Ammon's horn (tissue), 1 donor: ENCODE results near the gene B4GALT5.
"Not testable (repeated sequence)": the region's sequence is repeated elsewhere in the genome, so short reads cannot be mapped to it uniquely, and the experiment has no call there.

Experiments used
- DNase-seq: peaks from one replicate; pipeline ENCODE4 v3.0.0-alpha.2; 2016; ENCODE audit warnings: low spot score

Gene B4GALT5

DNA sequence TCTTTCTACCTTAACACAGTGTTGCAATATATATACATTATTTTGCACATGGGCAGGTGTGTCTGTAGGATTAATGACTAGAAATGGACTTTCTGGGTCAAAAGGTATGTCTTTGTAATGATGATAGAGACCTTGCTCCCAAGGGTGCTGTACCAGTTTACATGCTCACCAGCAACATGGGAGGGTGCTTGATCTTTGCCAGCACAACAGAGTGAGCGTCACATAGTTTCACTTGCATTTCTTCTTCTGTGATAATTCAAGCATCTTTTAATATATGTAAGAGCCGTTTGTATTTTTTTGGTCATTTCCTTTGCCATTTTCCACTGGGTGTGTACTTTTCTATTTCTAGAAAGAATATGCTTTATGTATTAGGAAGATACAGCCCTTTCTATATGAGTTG, 23.6 kb upstream of the B4GALT5 start:
- DNase-seq: no peak

DNA sequence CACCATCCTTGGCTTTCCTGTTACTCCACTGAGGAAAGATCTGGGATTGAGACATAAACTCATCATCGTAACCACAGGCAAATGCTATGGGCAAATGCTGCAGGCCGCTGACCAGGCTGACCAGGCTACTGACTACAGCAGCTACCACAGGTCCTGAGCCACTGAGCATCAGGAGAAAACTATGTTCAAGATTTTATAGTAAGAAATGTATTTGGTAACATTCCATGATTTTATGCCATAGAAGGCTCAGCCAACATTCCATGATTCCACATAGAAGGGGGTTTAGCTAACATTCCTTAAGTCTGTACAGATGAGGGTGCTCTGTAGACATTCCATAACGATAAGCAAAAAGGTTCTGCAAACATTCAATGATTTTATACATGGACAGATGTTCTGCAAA, 16.1 kb upstream of the B4GALT5 start:
- no peak for DNase-seq

DNA sequence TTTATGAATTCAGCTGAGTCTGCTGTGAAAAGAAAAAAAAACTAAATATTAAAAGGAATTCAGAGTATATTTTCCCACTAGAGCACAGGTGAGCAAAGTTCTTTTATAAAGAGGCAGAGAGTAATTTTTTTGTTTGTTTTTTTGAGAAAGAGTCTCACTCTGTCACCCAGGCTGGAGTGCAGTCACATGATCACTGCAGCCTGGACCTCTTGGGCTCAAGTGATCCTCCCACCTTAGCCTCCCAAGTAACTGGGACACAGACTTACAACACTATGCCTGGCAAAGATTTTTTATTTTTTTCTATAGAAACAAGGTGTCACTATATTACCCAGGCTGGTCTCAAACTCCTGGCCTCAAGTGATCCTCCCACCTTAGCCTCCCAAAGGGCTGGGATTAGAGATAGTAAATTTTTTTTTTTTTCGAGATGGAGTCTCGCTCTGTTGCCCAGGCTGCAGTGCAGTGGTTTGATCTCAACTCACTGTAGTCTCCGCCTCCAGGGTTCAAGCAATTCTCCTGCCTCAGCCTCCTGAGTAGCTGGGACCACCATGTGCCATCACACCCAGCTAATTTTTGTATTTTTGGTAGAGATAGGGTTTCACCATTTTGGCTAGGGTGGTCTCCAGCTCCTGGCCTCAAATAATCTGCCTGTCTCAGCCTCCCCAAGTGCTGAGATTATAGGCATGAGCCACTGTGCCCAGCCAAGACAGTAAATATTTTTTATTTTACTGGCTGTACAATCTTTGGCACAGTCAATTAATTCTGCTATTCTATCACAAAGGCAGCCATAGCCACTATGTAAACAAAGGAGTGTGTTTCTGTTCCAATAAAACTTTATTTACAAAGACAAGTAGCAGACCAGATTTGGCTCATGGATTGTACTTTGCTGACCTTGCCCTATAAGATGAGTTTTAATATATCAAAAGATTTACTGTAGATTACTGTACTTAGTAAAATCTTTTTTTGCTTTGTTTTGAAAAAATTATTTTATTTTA, 14.5 kb upstream of the B4GALT5 start:
- DNase-seq: no peak

DNA sequence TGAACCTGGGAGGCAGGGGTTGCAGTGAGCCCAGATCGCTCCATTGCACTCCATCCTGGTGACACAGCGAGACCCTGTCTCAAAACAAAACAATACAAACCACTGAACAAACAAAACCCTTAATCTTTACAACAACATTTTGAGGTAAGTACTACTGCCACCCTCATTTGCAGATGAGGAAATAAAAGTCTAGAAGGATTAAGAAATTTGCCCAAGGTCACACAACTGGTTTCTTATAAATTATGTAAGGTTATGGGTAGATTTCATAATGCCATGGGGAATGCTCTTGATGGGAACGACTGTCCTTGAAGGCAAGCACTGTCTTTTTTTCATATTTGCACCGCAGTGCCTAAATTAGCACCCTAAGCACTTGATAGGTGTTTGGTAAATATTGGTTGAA, 13.8 kb upstream of the B4GALT5 start:
- no peak for DNase-seq

DNA sequence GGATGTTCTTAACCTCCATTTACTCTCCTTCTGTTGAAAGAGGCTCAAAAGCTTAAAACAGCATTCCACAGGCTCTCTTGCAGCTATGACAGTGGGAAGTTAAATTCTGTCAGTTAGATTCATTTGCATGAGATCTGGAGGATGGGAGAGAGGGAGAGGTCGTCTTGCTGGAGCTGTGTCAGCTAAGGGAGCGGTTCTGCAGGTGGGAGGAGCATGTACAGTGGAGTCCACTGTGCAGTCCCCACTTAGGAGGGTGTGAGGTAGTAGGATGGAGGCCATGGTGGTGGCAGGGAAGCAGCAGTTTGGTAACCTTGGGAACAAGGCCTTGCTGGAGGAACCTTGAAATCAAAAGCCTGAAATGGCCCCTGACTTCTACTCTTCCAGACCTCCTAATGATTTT, 12.0 kb upstream of the B4GALT5 start:
- no peak for DNase-seq

DNA sequence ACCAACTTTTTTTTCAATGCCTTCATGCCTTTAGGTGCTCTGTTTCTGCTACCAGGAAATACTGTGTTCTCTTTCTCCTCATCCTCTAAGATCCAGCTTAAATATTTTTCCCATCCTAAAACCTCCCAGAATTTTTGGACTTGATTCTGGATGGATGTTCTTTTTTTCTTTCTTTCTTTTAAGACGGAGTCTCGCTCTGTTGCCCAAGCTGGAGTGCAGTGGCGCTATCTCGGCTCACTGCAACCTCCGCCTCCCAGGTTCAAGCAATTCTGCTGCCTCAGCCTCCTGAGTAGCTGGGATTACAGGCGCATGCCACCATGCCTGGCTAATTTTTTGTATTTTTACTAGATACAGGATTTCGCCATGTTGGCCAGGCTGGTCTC, 11.5 kb upstream of the B4GALT5 start:
- DNase-seq: not testable (repeated sequence)

DNA sequence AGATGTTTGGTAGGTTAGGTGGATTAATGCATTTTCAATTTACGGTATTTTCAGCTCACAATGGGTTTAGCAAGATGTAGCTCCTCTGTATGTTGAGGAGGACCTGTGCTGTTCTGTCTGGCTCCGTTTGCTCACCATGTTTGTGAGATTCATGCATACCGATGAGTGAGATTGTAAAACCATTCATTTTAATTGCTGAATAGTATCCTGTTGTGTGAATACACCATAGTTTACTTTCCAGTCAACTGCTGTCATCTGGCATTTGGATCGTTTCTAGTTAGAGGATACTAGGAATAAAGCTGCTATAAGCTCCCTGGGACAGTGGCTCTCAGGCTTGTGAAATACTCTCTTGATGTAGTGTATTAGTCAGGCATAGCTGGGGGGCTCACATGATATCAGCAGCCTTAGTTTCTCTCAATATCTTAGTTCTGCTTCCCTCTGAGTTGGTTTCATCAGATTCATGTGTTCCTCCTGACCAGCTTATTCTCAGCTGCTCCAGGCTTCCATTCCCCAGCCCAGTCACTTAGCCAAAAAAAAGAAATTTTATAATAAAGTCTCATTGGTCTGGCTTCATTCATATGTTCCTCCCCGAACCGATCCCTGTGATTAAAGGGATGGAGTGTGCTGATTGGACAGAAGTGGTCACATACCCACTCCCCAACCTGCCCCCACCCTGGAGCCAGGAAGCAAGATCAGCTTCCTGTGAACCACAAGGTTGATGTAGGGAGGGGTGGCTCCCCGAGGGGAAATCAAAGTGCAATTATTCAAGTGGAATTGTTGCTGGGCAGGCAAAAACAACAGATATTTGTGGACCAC, 10.9 kb upstream of the B4GALT5 start:
- peak; percentile 16 for DNase-seq

DNA sequence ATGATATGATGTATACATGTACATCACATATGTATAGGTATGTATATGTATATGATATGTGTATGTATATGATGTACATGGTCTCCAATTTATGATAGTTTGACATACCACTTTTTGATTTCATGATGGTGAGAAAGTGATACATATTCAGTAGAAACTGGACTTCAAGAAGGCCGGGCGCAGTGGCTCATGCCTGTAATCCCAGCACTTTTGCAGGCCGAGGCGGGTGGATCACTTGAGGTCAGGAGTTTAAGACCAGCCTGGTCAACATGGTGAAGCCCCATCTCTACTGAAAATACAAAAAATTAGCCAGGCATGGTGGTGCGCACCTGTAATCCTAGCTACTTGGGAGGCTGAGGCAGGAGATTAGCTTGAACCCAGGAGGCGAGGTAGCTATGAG, 10.1 kb upstream of the B4GALT5 start:
- DNase-seq: not testable (repeated sequence)

DNA sequence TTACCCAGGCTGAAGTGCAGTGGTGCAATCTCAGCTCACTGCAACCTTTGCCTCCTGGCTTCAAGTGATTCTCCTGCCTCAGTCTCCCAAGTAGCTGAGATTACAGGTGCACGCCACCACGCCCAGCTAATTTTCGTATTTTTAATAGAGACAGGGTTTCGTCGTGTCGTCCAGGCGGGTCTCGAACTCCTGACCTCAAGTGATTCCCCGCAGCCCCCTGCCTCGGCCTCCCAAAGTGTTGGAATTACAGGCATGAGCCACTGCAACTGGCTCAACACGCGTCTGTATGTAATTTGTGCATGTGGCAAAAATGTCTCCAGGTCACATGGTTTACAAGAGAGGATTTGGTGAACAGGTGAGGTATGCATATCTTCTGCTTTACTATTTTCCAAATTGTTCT, 7.6 kb upstream of the B4GALT5 start:
- DNase-seq: not testable (repeated sequence)

DNA sequence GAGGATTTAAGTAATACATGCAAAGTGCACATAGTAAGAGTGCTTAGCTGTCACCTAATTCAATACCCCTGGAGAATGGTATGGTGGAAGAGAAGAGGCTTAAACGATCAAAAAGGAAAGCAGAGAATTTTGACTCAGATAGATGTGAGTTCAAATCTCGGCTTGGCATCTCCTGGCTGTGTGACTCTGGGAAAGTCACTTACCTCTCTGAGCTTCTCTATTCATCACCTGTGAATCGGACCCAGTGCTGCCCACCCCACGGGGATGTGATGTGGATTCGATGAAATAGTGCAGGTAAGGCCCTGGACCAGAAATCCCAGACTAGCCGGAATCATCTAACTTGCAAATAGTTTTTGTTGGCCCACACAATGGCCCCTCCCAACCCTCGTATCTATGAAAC, 1.8 kb upstream of the B4GALT5 start:
- no peak for DNase-seq

DNA sequence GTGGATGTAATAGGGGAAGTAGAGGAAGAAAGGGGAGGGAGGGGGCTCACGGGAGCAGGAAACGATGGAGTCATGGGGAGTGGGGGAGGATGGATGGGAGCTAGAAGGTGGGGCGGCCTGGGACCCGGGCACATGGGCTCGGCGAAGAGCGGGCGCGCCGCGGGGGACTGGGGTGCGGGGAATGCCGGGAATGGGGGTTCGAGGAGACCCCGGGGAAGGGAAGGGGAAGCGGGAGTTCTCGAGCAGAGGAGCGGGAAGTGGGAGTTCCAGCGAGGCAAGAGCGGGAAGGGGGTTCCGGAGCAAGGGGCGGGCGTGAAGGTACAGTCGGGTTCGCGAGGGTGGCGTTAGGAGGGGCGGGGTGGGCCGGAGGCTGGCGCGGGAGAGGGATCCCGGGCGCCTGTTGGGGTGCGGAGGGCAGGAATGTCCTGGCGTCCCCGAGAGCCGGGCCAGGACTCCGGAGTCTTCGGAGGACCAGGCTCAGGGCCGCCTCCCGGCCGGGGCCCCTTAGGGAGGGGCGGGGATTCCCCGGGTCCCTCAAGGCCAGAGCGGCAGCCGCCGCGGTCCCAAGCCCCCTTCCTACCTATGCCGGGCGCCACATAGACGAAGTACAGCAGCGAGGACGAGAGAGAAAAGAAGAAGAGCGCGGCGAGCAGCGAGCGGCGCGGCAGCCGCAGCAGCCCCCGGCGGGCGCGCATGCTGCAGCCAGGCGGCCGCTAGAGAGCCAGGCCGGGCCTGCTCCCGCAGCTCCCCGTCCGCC, 504 bp downstream of the B4GALT5 start:
- peak; percentile 22 for DNase-seq

DNA sequence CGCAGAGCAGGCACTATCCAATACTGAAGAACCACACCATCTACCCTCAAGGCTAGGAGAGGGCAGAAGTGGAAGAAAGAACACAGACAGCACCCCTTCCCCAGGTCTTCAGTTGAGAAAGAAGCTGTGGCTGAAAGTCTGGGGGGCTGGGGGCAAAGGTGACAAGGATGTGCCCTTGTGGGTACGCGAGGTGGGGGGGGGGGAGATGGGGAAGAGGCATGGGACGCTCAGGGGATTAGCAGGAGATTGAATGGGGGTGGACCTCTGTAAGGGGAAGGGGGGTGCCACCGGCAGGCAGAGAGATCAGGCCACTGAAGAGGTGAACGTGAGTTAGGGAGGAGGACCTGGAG, 1.1 kb downstream of the B4GALT5 start:
- no peak for DNase-seq

DNA sequence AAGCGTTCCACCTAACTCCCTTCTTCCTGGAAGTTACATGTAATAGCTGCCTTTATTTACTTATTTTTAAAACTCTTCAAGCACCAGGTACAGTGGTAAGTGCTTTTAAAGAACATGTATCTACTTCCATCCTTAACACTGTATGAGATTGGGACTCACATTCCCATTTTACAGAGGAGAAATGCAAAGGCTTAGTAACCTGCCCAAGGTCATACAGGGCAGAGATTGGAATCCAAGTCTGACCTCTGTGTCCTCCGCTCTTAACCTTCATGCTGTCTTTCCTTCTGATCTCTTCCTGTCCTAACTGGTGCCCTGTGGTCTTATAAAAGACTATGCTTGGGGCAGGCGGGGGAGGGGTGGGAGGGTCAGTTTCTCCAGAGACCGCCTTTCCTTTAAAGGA, 1.6 kb downstream of the B4GALT5 start:
- no peak for DNase-seq

DNA sequence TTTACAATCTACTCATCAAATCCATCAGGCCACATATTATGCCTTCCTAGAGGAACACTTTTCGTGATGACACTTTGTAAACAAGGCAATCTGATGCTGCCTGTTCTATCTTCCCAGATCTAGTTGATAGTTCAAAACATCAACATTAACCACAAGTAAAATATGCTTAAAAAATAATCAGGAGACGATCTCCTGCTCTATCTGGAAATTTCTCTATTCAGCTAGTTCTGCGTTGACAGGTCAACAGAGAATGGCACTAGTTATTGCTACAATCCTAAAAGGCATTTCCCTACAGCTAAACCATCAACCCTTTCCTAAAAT, 2.1 kb downstream of the B4GALT5 start:
- DNase-seq: no peak

DNA sequence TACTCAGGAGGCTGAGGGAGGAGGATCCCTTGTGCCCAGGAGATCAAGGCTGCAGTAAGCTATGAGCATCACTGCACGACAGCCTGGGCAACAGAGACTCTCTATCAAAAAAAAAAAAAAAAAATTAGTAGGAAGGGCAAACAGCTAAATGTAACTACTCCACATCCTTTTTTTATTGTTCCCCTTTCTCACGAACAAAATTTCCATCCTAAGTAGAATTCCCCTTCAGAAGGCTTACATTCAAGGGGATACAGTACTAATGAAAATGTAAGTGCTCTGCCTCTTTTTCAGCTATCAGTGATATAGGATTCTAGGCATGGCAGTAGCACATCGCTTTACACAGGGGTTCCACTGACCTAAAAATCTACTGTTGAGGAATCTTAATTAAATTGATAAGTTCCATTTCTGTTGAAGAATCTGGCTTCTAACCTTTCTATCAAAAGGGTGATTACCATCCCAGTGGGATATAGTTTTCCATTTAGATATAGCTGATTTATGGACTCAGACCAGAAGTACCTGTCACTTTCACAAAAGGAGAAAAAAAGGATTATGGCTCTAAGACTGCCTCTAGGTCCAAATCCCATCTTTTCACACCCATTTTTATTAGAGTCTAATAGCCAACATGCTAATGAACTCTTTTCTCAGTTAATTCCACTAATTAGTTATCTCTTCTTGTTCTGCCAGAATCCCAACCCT, 2.6 kb downstream of the B4GALT5 start:
- DNase-seq: no peak

DNA sequence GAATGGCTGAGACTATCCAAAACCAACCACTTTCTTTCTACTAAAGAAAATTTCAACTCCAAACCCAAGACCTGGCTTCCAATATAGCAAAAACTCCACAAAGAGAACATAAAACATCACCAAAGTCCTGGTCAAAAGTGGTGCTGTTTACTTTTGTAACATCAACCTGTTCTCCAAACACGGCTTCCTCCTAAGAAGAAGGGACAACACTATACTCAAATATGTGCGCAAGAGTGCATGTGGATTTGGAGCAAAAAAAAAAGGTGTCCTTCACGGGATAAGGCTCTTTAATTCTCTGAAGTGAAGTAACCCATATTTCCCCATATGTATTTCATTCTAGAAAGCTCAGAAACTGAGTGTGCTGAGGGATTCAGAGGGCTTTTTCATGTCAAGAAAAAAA, 6.6 kb downstream of the B4GALT5 start:
- DNase-seq: no peak

DNA sequence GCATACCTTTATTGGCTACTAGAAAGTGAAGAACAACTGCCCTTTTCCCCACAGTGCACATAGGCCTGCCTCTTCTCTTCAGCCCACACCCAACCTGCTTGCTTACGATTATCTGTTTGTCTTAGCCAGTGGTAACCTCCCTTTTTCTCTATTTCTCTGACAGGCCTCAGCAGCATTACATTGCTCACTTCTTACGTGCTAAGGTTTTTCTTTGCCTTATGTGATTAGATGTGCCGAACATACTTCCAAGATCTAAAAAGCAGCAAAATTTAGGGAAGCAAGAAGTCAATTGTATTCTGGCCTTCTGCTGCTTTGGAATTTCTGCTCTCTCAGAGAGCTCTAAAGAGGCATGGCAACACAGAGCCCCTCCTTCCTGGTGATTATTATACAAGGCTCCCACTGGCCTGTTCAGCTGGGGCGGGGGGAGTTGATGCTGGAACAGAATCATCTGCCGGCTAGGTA, 7.0 kb downstream of the B4GALT5 start:
- no peak for DNase-seq

DNA sequence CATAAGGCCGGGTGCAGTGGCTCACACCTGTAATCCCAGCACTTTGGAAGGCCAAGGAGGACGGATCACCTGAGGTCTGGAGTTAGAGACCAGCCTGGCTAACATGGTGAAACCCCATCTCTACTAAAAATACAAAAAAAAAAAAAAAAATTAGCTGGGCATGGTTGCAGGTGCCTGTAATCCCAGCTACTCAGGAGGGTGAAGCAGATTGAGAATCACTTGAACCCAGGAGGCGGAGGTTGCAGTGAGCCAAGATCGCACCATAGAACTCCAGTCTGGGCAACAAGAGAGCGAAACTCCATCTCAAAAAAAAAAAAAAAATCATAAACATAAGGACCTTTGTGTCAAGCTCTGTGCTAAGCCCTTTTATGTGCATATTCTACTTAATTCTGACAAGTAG, 7.8 kb downstream of the B4GALT5 start:
- DNase-seq: not testable (repeated sequence)

DNA sequence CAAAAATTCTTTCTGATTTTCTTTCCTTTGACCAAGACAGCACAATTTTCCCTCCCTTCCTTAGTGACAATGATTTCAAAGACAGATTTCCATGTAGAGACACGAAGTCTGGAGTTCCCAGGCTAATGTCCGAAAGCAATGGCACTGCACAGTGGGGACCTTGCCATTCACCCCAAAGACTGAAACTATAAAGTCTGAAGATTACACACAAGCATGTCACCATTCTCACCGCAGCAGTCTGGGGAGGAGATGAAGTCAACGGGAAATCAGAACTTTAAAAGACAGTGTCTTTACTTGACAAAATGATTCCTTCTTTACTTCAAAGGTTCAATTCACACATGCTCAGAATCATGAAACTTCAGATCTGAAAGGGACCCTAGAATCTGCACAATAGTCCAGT, 8.3 kb downstream of the B4GALT5 start:
- DNase-seq: no peak

DNA sequence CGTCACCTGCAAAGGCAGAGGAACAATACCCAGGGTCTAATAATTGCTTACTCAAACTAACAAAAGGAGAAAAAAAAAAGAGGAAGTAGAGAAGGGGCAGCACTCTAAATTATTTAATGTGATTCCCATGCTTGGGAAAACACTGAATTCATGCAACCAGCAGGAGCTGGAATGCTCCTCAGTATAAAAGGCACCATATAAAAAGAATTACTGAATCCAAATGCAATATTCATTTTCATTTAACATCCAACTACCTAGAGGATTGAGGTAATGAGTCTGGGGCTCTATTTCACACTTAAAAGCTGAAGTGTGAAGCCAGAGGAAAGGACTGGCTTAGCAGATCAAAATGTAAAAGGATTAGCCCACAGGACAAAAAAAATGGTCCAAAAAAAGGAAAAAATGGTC, 8.7 kb downstream of the B4GALT5 start:
- no peak for DNase-seq

DNA sequence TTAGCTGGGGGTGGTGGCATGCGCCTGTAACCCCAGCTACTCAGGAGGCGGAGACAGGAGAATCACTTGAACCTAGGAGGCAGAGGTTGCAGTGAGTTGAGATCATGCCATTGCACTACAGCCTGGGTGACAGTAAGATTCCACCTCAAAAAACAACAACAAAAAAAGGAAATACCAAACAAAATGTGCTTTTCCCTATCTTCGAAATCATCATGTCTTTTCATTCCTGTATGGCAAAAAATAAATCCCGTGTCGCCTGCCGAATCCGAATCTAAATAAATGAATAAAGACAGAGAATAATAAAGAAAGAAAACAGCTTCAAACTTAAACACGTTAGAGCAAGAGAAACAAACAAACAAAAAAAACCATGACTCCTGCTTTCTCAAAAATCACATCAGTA, 11.8 kb downstream of the B4GALT5 start:
- no peak for DNase-seq

DNA sequence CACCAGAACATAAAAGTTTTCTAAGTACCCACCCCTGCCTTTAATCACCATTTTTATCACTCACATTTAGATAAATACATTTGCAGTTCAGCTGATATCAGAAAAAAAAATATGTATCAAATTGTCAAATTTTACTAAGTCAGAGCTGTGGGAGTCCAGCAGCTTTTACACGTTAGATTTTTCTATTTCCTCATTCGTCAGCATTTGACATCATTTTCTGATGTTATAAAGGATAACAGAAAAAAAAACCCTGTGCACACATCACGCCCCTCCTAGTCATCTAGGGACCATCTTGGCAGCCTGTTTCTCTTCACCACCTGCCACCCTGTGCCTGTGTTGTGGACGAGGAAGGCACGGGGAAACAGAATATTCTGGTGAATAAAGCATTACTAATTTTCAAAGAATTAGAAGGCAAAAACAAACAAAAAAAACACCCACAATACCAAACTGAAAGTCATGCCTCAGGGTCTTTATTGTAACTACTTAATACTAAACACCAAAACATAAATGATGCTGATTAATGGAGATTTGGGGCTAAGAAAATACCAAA, 12.4 kb downstream of the B4GALT5 start:
- DNase-seq: no peak
